Thyroid gland (tissue), 4 donors: ENCODE data around the gene CLUH.

Source experiments
- POLR2A ChIP-seq, 2 donors: fragments of 450-650 bp; IDR thresholded peaks; one replicate each; pipeline ENCODE4 v1.6.1; 2017; ENCODE audit warnings: antibody characterized with exemption in 2 of 2, mild to moderate bottlenecking in 2 of 2, moderate library complexity in 1 of 2
- TF ChIP-seq, protein P1 (sequence below), 6 experiments: fragments of 200-600 bp in 3 of 6; fragments of 450-650 bp in 3 of 6; sonication (generic) in 3 of 6; IDR thresholded peaks; one replicate each; pipeline ENCODE4 v1.5.1; 2016 to 2019; ENCODE audit warnings: antibody characterized with exemption in 6 of 6, mild to moderate bottlenecking in 2 of 6, inconsistent platforms in 1 of 6, moderate library complexity in 1 of 6

DNA sequence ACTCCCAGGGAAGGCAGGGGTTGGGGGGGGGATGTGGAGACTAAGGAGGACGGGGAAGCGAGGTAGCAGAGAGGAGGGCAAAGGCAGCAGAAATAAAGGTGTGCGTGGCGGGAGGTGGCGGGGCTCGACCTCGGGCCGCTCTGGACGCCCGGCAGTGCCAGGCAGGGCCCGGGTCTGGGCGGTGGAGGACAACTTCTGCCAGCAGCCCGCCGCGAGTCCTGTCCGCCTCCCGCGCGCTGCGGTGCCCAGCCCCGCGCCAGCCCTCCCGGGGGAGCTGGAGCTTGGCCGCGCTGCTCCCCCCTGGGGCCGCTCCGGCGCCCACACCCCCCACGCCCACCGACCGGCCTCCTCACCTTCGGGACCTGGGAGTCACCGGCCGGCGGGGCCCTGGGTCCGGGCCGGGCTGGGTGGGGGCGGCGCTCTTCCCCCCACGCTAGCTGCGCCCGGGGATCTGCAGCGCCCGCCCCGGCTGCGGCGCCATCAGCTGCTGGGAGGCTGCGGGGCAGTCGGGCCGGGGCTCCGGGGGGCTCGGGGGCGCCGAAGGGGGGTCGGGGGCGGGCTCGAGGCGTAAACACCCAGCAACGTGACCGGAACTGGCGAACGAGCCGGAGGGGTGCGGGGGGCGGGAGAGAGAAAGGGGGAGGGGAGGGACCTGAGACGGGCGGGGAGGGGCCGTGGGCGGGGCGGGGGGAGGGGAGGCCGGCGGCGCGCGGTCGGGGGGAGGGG is 37.7 kb upstream of the CLUH start, which contains the start of gene CCDC92B:
- TF ChIP-seq, protein P1, sequence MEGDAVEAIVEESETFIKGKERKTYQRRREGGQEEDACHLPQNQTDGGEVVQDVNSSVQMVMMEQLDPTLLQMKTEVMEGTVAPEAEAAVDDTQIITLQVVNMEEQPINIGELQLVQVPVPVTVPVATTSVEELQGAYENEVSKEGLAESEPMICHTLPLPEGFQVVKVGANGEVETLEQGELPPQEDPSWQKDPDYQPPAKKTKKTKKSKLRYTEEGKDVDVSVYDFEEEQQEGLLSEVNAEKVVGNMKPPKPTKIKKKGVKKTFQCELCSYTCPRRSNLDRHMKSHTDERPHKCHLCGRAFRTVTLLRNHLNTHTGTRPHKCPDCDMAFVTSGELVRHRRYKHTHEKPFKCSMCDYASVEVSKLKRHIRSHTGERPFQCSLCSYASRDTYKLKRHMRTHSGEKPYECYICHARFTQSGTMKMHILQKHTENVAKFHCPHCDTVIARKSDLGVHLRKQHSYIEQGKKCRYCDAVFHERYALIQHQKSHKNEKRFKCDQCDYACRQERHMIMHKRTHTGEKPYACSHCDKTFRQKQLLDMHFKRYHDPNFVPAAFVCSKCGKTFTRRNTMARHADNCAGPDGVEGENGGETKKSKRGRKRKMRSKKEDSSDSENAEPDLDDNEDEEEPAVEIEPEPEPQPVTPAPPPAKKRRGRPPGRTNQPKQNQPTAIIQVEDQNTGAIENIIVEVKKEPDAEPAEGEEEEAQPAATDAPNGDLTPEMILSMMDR (IDR thresholded peaks at IDR 0.05): no peak
- no peak for TF ChIP-seq POLR2A (IDR thresholded peaks at IDR 0.05)
